Activated CD4-positive, CD25-positive, alpha-beta regulatory T cell treated with anti-CD3 and anti-CD28 coated beads, Interleukin-2, amount 50 U/mL, for 24 hours (primary cell): Measurements from ENCODE around the gene MEFV.
A peak's percentile ranks its signal among the peaks of the same experiment; 100 is the strongest.
"Not testable (repeated sequence)": the region's sequence is repeated elsewhere in the genome, so short reads cannot be mapped to it uniquely, and the experiment has no call there.

Experiments
- ATAC-seq, 2 donors: fragments of 150-1000 bp; cut with Tn5 transposase; one replicate each; pipeline ENCODE4 v1.10.0; 2021; ENCODE audit warnings: mild to moderate bottlenecking in 1 of 2, moderate library complexity in 1 of 2

MEFV gene

DNA sequence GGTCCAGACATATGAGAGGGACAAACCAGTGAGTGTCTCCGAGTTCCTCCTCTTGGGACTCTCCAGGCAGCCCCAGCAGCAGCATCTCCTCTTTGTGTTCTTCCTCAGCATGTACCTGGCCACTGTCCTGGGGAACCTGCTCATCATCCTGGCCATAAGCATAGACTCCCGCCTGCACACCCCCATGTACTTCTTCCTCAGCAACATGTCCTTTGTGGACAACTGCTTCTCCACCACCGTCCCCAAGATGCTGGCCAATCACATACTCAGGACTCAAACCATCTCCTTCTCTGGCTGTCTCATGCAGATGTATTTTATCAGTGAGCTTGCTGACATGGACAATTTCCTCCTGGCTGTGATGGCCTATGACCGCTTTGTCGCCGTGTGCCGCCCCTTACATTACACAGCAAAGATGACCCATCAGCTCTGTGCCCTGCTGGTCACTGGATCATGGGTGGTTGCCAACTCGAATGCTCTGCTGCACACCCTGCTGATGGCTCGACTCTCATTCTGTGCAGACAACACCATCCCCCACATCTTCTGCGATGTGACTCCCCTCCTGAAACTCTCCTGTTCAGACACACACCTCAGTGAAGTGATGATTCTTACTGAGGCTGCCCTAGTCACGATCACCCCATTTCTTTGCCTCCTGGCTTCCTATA lies 40.7 kb downstream of the MEFV start:
- ATAC-seq = peak; percentile 39 to 50

DNA sequence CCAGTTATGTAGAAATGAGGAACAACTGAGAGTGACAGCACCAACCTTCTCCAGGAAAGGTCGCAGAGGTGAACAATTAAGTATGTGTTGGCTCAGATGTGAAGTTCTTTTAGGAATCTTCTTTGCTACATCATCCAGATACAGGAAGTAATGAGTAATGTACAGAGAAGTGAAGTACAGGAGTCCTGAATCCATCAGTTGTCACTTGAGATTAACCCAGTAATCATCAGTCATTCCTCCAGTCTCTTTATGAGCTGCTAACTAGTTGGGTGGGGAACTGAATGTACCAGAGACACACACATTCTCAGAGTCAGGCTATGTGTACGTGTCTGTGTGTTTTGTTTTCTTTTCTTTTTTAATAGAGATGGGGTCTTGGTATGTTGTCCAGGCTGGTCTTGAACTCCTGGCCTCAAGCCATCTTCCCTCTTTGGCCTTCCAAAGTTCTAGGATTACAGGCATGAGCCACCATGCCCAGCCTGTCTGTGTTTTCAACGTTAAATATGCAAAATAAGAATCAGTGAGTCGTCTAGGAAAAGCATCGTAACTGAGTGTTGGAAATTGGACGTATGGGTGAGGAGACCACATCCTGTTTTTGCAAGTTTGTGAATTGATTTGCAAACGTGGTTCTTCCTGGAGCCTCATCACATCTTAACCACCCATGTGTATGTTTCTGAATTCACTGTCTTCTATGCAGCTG lies 41.4 kb downstream of the MEFV start:
- peak; percentile 76 to 78 for ATAC-seq

DNA sequence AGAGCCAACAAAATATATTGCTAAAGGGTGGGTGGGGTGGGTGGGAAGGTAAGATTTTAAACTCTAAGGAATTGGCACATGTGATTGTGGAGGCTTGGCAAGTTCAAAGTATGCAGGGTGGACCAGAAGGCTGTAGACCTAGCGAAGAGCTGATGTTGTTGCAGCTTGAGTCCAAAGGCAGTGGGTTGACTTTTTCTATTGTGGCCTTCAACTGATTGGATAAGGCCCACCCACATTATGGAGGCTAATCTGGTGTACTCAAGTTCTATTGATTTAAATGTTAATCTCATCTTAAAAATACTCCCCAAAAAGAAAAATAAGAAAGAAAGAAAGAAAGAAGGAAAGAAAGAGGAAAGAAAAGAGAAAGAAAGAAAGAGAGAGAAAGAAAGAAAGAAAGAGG lies 43.9 kb downstream of the MEFV start:
- no peak for ATAC-seq

DNA sequence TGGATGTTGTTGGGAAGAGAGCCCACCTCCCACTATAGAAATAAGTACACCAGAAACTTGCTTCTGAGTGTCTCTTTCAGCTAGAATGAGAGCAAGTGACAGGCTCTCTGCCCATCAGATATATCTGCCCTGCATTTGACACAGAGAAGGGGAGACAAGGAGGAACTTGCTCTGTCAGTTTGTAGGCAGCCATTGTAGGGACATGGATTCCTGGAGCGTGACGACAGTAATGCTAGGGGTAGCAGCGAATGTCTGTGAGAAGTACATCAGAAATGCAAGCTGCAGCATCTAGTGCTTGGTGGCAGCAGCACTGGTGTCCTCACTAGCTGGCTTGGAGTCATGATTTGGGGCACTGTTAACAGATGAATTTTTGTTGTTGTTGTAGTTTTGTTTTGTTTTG lies 44.4 kb downstream of the MEFV start:
- no peak for ATAC-seq

DNA sequence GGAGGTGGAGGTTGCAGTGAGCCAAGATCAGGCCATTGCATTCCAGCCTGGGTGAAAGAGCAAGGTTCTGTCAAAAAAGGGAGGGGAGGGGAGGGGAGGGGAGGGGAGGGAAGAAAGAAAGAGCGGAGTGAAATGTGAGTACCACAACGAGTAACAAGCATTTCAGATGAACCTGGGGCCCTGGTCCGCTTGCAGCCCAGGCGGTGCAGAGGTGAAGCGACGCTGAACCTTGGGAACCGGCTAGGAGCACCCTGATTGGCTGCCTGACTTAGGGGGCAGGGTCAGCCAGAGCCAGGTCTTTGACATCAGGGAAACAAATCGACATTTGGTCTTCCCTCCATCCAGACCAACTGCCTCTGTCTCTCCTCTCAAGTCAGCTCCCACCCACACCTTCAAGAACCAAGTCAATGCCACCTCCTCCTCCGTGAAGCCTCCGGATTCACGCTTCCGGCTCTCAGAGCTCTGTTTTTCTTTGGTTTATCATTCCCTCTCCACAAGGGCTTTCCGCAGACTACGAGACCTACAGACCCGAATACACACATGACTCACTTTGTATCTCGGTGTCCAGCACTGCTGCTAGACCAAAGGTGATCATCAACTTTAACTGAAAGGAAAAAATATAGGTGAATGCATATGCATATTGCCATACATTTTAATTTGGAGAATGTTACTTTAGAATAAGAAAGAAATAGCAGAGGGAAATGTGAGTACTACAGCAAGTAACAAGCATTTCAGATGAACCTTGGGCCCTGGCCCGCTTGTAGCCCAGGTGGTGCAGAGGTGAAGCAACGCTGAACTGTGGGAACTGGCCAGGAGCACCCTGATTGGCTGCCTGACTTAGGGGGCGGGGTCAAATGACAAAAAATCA lies 49.1 kb downstream of the MEFV start:
- no peak for ATAC-seq

DNA sequence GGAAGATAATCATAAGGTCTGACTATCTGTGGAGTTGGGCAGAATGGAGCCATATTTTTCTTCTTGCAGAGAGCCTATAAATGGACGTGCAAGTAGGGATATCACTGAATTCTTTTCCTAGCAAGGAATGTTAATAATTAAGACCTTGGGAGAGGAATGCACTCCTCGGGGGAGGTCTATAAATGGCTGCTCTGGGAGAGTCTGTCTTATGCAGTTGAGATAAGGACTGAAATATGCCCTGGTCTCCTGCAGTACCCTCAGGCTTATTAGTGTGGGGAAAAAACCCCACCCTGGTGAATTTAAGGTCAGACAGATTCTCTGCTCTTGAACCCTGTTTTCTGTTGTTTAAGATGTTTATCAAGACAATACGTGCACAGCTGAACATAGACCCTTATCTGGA lies 50.5 kb downstream of the MEFV start:
- ATAC-seq = not testable (repeated sequence)

DNA sequence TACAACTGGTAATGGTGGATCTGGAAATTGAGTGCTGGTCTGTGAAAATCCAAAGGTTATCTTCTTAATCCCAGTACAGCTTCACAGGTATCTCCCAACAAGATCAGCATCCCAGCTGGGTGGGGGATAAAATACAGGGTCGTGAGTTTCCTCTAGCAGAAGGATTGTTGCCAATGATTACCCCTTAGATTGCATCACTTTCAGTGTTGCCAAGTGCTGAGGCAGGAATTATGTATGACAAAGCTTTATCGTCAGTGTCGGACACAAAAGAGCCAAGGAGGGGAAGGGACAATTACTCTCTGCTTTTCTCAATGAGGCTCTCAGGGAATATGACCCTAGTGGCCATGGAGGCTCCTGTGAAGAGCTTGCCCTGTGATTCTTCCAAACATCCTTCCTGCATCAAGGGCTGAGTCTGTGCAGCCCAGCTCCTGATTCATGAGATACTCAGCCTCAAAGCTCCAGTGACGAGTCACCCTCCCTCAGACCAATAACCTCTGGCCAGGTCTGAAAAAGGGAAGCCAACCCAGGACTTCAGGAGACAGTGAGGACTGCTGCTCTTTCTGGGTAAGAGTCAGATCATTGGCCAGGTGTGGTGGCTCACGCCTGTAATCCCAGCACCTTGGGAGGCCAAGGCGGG lies 53.4 kb downstream of the MEFV start:
- ATAC-seq = no peak

DNA sequence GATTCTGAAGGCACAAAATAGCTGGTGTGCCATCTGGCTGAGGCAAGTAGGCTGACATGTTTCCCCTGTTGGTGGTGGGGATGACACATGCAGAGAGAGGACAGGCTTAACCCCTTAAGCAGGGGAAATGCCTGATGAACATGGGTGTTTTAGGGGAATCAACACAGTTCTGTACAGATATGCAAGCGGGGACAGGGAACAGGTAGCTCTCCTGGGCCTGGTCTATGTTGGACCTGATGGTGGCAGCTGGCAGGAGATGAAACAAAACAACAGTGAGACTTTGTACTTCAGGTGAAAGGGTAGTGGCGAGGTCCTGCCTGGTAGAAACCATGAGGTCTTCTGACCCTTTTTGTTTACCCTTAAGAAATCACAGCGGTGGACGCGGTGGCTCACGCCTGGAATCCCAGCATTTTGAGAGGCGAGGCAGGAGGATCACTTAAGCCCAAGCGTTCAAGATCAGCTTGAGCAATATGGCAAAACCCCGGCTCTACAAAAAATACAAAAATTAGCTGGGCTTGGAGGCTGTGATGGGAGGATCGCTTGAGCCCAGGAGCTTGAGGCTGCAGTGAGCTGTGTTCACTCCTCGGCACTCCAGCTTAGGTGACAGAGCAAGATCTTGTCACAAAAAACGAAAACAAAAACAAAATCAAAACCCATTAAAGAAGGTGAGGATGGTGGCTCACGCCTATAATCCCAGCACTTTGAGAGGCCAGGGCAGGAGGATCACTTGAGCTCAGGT lies 57.9 kb downstream of the MEFV start:
- no peak for ATAC-seq

DNA sequence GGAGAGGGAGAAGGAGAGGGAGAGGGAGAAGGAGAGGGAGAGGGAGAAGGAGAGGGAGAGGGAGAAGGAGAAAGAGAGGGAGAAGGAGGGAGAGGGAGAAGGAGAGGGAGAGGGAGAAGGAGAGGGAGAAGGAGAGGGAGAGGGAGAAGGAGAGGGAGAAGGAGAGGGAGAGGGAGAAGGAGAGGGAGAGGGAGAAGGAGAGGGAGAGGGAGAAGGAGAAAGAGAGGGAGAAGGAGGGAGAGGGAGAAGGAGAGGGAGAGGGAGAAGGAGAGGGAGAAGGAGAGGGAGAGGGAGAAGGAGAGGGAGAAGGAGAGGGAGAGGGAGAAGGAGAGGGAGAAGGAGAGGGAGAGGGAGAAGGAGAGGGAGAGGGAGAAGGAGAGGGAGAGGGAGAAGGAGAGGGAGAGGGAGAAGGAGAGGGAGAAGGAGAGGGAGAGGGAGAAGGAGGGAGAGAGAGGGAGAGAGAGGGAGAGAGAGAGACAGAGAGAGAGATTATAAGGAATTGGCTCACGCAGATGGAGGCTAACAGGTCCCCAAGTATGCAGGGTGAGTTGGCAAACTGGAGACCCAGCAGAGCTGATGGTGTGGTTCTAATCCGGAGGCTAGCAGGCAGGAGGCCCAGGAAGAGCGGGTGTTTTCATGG lies 58.6 kb downstream of the MEFV start:
- ATAC-seq = not testable (repeated sequence)

DNA sequence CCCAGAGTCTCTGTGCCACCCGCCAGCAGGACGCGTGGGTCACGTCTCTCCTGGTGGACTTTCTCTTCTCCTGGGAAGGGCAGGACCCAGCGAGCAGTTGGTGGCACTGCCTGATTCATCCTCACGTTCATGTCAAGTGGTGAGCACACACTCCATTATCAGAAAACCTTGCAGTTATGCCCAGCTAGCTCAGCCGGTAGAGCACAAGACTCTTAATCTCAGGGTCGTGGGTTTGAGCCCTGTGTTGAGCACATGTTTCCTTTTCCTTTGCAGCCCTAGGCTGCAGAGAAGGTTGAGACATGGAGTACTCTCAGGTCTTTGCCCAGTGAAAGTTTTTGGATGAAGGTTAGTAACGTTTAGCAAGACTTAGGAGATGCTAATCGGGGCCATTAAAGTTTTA lies 60.5 kb downstream of the MEFV start:
- ATAC-seq = no peak

DNA sequence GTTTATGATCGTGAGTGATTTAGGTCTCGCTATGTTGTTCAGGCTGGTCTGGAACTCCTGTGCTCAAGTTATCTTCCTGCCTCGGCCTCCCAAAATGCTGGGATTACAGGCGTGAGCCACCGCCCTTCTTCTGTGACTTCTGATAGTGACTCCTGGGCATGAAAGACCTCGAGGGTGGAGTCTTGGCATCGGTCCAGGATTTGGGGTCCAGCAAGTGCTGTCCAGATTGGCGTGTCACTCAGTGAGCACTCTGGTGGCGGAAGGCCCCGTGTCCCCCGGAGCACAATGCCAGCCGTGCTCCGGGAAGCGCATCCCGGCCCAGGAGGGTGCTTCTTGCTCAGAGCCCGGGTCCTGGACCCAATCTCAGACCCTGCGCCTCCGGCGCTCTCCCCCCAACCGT lies 61.6 kb downstream of the MEFV start:
- no peak for ATAC-seq

DNA sequence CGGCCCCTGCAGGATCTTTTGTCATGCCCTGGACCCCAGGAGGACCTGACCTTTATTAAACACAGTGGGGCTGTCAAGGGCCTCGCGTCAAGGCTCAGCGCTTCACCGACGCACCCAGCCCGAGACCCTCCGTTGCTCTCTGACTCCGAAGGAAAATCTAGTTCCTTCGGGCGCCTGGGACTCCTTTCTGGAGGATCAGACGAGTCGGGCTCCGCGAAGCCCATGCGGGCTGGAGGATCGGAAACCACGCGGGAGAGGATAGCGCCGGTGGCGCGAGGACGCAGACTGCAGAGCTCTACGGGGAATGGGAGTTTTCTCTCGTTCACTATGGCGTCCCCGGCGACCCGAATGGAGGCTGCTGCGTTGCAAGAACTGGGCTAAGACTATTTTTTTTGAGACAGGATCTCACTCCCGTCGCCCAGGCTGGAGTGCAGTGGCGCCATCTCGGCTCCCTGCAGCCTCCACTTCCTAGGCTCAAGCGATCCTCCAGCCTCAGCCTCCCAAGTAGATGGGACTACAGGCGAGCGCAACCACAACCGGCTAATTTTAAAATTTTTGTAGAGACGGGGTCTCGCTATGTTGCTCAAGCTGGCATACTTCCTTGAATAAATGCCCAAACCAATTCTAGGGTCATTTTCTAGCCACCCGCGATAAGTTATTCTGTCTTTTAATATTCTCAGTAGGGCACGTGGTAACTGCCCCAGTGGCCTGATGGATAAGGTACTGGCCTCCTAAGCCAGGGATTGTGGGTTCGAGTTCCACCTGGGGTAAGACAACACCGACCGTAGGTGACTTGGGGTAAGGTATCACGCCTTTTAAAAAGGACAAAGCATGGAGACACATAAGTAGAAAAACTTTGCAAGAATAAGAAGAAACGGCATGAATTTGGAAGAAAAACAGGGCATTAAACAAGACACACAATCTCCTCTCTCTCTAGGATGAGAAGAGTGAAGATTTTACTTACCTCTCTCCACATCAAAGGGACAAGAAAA lies 62.9 kb downstream of the MEFV start:
- ATAC-seq = no peak

DNA sequence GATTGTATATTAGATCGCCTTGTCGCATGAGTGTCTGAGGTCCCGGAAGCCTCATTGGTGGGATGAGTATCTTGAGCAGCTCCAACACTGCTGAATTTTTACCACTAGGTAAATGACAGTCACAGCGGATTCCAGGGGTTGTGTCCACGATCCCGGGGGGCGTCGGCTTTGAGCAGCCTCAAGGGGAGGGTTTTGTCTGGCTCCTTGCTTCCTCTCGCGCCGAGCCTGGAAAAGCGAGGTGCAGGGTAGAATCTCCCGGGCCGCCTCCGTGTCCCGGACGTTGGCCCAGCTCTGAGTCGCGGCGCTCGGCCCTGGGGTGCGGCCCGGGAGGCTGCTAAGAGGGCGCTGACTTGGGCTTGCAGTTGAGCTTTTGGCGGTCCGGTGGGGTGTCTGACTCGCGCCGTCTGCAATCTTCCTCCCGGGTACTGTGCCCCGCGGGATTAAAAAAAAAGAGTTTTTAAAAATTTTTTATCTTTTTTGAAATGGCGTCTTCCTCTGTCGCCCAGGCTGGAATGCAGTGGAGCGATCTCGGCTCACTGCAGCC lies 63.9 kb downstream of the MEFV start:
- no peak for ATAC-seq
